Stomach (tissue), 4 donors: ENCODE measurements around the gene NCOA3.

ENCODE experiments used
- CTCF ChIP-seq, 7 experiments: fragments of 450-650 bp in 4 of 7; fragments of 200-600 bp in 3 of 7; sonication (generic) in 3 of 7; IDR thresholded peaks; one replicate each; pipeline ENCODE4 v1.5.1; 2016 to 2019; ENCODE audit warnings: antibody characterized with exemption in 7 of 7, control low read depth in 2 of 7, mild to moderate bottlenecking in 1 of 7
- POLR2A ChIP-seq, 4 donors: fragments of 450-650 bp; IDR thresholded peaks; one replicate each; pipeline ENCODE4 v1.6.1; 2016; ENCODE audit warnings: antibody characterized with exemption in 4 of 4, control low read depth in 2 of 4, mild to moderate bottlenecking in 1 of 4, moderate library complexity in 1 of 4

GRCh38 chr20:47490795-47491194, 10.9 kb upstream of the NCOA3 start:
- TF ChIP-seq CTCF (IDR thresholded peaks at IDR 0.05) (no peak), POLR2A (IDR thresholded peaks at IDR 0.05) (no peak)
